HepG2 (cell line): ENCODE measurements around the gene APC2. TPM values are rescaled to one million over a fixed set of nuclear protein-coding genes. Genes with fewer than 3 reads are reported as not detected.

Experiments used
- ATF7-NPFF ChIP-seq: sonication (generic); formaldehyde crosslinking; IDR thresholded peaks from 2 replicates; pipeline ENCODE4 v1.8.1; 2023; ENCODE audit warnings: mild to moderate bottlenecking, low read depth, missing genetic modification reagents, moderate library complexity
- CENPX ChIP-seq: sonication (generic); formaldehyde crosslinking; IDR thresholded peaks from 2 replicates; pipeline ENCODE4 v1.9.0; 2021; ENCODE audit warnings: mild to moderate bottlenecking, missing genetic modification reagents, moderate library complexity
- ESRRA ChIP-seq: sonication (generic); formaldehyde crosslinking; IDR thresholded peaks from 2 replicates; pipeline ENCODE4 v1.5.1; 2020; ENCODE audit warnings: mild to moderate bottlenecking, low read depth, missing genetic modification reagents
- FOSL2 ChIP-seq: sonication (generic); formaldehyde crosslinking; IDR thresholded peaks from 2 replicates; pipeline ENCODE4 v1.4.0; 2020; ENCODE audit warnings: missing genetic modification reagents
- FOXM1 ChIP-seq: sonication (generic); formaldehyde crosslinking; IDR thresholded peaks from 2 replicates; pipeline ENCODE4 v1.5.0; 2020; ENCODE audit warnings: missing genetic modification reagents
- HHEX ChIP-seq: IDR thresholded peaks from 2 replicates; pipeline ENCODE4 v1.6.1; 2016; ENCODE audit warnings: control low read depth
- KDM5A ChIP-seq: fragments of 200-600 bp; sonication (generic); IDR thresholded peaks from 2 replicates; pipeline ENCODE4 v1.7.0; 2018; ENCODE audit warnings: antibody characterized with exemption, mild to moderate bottlenecking, low read length, borderline replicate concordance
- KLF16 ChIP-seq, 2 experiments: sonication (generic) in 1 of 2; formaldehyde crosslinking in 1 of 2; IDR thresholded peaks; 2 replicates each; pipeline versions ENCODE4 v1.6.1 to v1.8.0; 2016 to 2023; ENCODE audit warnings: missing genetic modification reagents in 2 of 2, missing compliant biosample characterization in 1 of 2
- KLF6 ChIP-seq: IDR thresholded peaks from 2 replicates; pipeline ENCODE4 v1.8.0; 2016; ENCODE audit warnings: missing biosample characterization, missing genetic modification reagents
- NR3C1 ChIP-seq: sonication (generic); formaldehyde crosslinking; IDR thresholded peaks from 2 replicates; pipeline ENCODE4 v1.4.0; 2020; ENCODE audit warnings: missing genetic modification reagents
- ZNF17 ChIP-seq: sonication (generic); formaldehyde crosslinking; IDR thresholded peaks from 2 replicates; pipeline ENCODE4 v1.5.0; 2020; ENCODE audit warnings: mild to moderate bottlenecking, missing genetic modification reagents
- ZNF572 ChIP-seq: sonication (generic); formaldehyde crosslinking; IDR thresholded peaks from 2 replicates; pipeline ENCODE4 v1.5.1; 2020; ENCODE audit warnings: mild to moderate bottlenecking, missing genetic modification reagents
- polyA plus RNA-seq, 8 experiments: library from polyadenylated mRNA; depleted of rRNA in 3 of 8; stranded (reverse) in 7 of 8; unstranded in 1 of 8; fragments of >200 nt; fragmentation: Illumina TruSeq in 4 of 8; extraction: Trizol in 4 of 8; gene quantifications; 2 replicates each; pipeline versions ENCODE4 v1.2.1 to v1.2.3, GENCODE V29; 2011 to 2016; ENCODE audit warnings: low read depth in 4 of 8, missing spikeins in 1 of 8, mixed read lengths in 1 of 8; ENCODE audit not compliant: insufficient read depth in 1 of 8
- total RNA-seq, 5 experiments: library from RNA; depleted of rRNA; stranded (reverse); fragments of >200 nt; fragmentation: Illumina TruSeq; extraction: Trizol; gene quantifications; 2 replicates each; pipeline ENCODE4 v1.2.3, GENCODE V29; 2016; ENCODE audit warnings: low read depth in 1 of 5
- TF ChIP-seq, protein P1 (sequence below): sonication (generic); formaldehyde crosslinking; IDR thresholded peaks from 2 replicates; pipeline ENCODE4 v1.4.0; 2020; ENCODE audit warnings: missing genetic modification reagents
- TF ChIP-seq, protein P2 (sequence below): sonication (generic); formaldehyde crosslinking; IDR thresholded peaks from 2 replicates; pipeline ENCODE4 v1.5.1; 2020; ENCODE audit warnings: mild to moderate bottlenecking, missing genetic modification reagents, borderline replicate concordance
- TF ChIP-seq, protein P3 (sequence below): sonication (generic); formaldehyde crosslinking; IDR thresholded peaks from 2 replicates; pipeline ENCODE4 v1.4.0; 2020; ENCODE audit warnings: missing genetic modification reagents, borderline replicate concordance
- TF ChIP-seq, protein P4 (sequence below): IDR thresholded peaks from 2 replicates; pipeline ENCODE4 v1.6.1; 2016; ENCODE audit warnings: missing compliant biosample characterization, missing genetic modification reagents, borderline replicate concordance
- TF ChIP-seq, protein P5 (sequence below): sonication (generic); formaldehyde crosslinking; IDR thresholded peaks from 2 replicates; pipeline ENCODE4 v1.5.1; 2020; ENCODE audit warnings: missing genetic modification reagents, mild to moderate bottlenecking, borderline replicate concordance
- TF ChIP-seq, protein P6 (sequence below): IDR thresholded peaks from 2 replicates; pipeline ENCODE4 v1.6.1; 2016

APC2 gene
- total and polyA plus RNA-seq, 2 of the 13 experiments (the other 11 are each of a cell fraction or from before 2014, with no cell fraction given) = 0.08 to 0.22 TPM

DNA sequence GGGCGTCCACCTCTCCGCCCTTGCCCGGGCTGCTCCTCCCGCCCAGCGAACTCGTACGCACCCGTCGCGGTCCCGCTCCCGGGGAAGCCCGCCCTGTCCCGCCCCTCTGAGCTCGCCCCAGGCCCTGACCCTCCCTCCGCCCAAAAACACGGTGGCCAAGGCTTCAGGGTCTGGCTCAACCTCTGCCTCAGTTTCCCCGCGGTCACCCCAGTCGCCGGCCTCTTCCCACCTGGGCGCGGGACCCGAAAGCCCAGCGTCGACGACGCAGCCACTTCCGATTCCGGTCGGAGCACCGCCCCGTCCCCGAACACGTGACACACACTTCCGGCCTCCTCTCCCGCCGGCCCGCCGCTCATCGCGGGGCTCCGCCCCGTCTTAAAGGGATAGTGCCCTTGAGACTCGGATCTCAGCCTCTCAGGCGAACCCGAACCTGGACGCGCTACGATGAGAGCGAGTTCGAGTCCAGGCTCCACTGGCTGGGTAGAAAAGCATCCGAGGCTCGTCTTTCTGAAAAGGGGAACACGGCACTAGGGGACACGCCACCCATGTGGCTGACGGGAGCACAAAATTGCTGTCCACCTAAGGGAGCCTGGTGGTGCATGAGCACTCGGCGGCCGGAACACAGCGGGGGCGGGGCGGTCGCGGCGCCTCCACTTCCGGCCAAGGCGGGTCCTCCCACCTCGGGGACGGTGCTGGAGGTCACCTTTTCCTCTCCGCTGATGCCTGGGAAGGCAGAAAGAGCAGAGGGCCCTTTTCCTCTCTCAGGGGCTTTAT lies 29.2 kb downstream of the APC2 start, which contains the start of gene C19orf25 (continued):
- TF ChIP-seq, protein P1, sequence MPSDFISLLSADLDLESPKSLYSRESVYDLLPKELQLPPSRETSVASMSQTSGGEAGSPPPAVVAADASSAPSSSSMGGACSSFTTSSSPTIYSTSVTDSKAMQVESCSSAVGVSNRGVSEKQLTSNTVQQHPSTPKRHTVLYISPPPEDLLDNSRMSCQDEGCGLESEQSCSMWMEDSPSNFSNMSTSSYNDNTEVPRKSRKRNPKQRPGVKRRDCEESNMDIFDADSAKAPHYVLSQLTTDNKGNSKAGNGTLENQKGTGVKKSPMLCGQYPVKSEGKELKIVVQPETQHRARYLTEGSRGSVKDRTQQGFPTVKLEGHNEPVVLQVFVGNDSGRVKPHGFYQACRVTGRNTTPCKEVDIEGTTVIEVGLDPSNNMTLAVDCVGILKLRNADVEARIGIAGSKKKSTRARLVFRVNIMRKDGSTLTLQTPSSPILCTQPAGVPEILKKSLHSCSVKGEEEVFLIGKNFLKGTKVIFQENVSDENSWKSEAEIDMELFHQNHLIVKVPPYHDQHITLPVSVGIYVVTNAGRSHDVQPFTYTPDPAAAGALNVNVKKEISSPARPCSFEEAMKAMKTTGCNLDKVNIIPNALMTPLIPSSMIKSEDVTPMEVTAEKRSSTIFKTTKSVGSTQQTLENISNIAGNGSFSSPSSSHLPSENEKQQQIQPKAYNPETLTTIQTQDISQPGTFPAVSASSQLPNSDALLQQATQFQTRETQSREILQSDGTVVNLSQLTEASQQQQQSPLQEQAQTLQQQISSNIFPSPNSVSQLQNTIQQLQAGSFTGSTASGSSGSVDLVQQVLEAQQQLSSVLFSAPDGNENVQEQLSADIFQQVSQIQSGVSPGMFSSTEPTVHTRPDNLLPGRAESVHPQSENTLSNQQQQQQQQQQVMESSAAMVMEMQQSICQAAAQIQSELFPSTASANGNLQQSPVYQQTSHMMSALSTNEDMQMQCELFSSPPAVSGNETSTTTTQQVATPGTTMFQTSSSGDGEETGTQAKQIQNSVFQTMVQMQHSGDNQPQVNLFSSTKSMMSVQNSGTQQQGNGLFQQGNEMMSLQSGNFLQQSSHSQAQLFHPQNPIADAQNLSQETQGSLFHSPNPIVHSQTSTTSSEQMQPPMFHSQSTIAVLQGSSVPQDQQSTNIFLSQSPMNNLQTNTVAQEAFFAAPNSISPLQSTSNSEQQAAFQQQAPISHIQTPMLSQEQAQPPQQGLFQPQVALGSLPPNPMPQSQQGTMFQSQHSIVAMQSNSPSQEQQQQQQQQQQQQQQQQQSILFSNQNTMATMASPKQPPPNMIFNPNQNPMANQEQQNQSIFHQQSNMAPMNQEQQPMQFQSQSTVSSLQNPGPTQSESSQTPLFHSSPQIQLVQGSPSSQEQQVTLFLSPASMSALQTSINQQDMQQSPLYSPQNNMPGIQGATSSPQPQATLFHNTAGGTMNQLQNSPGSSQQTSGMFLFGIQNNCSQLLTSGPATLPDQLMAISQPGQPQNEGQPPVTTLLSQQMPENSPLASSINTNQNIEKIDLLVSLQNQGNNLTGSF = no peak
- TF ChIP-seq CENPX (CRISPR knock-in tag) = no peak
- TF ChIP-seq, protein P2, sequence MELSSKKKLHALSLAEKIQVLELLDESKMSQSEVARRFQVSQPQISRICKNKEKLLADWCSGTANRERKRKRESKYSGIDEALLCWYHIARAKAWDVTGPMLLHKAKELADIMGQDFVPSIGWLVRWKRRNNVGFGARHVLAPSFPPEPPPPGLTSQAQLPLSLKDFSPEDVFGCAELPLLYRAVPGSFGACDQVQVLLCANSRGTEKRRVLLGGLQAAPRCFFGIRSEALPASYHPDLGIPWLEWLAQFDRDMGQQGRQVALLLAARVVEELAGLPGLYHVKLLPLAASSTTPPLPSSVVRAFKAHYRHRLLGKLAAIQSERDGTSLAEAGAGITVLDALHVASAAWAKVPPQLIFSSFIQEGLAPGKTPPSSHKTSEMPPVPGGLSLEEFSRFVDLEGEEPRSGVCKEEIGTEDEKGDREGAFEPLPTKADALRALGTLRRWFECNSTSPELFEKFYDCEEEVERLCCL (CRISPR knock-in tag) = no peak
- TF ChIP-seq, protein P3, sequence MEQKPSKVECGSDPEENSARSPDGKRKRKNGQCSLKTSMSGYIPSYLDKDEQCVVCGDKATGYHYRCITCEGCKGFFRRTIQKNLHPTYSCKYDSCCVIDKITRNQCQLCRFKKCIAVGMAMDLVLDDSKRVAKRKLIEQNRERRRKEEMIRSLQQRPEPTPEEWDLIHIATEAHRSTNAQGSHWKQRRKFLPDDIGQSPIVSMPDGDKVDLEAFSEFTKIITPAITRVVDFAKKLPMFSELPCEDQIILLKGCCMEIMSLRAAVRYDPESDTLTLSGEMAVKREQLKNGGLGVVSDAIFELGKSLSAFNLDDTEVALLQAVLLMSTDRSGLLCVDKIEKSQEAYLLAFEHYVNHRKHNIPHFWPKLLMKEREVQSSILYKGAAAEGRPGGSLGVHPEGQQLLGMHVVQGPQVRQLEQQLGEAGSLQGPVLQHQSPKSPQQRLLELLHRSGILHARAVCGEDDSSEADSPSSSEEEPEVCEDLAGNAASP = no peak; the same call in 1 of the 2 replicates
- TF ChIP-seq FOSL2 (CRISPR knock-in tag) = peak; percentile 13; the same call in 1 of the 2 replicates
- TF ChIP-seq KLF16 (CRISPR knock-in tag; IDR thresholded peaks at IDR 0.05) = peak in 1 of 2 experiments; percentile 53; a peak in 1 of 4 replicates
- TF ChIP-seq ZNF572 (CRISPR knock-in tag) = peak; percentile 74; the same call in 1 of the 2 replicates
- TF ChIP-seq ESRRA (CRISPR knock-in tag) = peak; percentile 91
- no peak for TF ChIP-seq ZNF17 (CRISPR knock-in tag)
- TF ChIP-seq KLF6 (CRISPR knock-in tag) = peak; percentile 34; the same call in 1 of the 2 replicates
- no peak for TF ChIP-seq FOXM1
- TF ChIP-seq ATF7-NPFF (CRISPR knock-in tag) = no peak
- TF ChIP-seq, protein P4, sequence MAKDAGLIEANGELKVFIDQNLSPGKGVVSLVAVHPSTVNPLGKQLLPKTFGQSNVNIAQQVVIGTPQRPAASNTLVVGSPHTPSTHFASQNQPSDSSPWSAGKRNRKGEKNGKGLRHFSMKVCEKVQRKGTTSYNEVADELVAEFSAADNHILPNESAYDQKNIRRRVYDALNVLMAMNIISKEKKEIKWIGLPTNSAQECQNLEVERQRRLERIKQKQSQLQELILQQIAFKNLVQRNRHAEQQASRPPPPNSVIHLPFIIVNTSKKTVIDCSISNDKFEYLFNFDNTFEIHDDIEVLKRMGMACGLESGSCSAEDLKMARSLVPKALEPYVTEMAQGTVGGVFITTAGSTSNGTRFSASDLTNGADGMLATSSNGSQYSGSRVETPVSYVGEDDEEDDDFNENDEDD (CRISPR knock-in tag) = peak; percentile 96
- no peak for TF ChIP-seq NR3C1
- TF ChIP-seq, protein P5, sequence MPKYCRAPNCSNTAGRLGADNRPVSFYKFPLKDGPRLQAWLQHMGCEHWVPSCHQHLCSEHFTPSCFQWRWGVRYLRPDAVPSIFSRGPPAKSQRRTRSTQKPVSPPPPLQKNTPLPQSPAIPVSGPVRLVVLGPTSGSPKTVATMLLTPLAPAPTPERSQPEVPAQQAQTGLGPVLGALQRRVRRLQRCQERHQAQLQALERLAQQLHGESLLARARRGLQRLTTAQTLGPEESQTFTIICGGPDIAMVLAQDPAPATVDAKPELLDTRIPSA = no peak
- TF ChIP-seq HHEX (CRISPR knock-in tag) = no peak
- TF ChIP-seq, protein P6, sequence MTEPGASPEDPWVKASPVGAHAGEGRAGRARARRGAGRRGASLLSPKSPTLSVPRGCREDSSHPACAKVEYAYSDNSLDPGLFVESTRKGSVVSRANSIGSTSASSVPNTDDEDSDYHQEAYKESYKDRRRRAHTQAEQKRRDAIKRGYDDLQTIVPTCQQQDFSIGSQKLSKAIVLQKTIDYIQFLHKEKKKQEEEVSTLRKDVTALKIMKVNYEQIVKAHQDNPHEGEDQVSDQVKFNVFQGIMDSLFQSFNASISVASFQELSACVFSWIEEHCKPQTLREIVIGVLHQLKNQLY (CRISPR knock-in tag) = peak; percentile 14; the same call in 1 of the 2 replicates
- TF ChIP-seq KDM5A = peak; percentile 35; the same call in 1 of the 2 replicates
